Measurements from ENCODE around the gene CGB2. TPM values are rescaled to one million over a fixed set of nuclear protein-coding genes. Genes with fewer than 3 reads are reported as not detected.

CGB2 gene
- total and polyA plus RNA-seq, 9 of the 15 experiments (the other 6 are each of a cell fraction or from before 2014, with no cell fraction given): 0.22 TPM; not detected in 8

GRCh38 chr19:49017666-49018351, 13.9 kb upstream of the CGB2 start (continued):
- no peak for TF ChIP-seq EP400 (IDR thresholded peaks at IDR 0.05)
- no peak for TF ChIP-seq E4F1 (CRISPR knock-in tag; IDR thresholded peaks at IDR 0.05; ENCODE audit: borderline replicate concordance)
- TF ChIP-seq FOXK2 (conservative IDR thresholded peaks at IDR 0.05 in 1 of 2, IDR thresholded peaks at IDR 0.05 in 1 of 2; ENCODE audit: low read depth in 2 of 2): no peak
- no peak for TF ChIP-seq ZFP91 (CRISPR knock-in tag; IDR thresholded peaks at IDR 0.05)
- TF ChIP-seq LCOR (CRISPR knock-in tag; IDR thresholded peaks at IDR 0.05): no peak
- no peak for TF ChIP-seq NCOA6 (IDR thresholded peaks at IDR 0.05)
- TF ChIP-seq ID3 (CRISPR knock-in tag; IDR thresholded peaks at IDR 0.05): no peak
- no peak for TF ChIP-seq ID3 (tag; IDR thresholded peaks at IDR 0.05)
- no peak for TF ChIP-seq TBP (optimal IDR thresholded peaks at IDR 0.05; ENCODE audit: low read depth, low read length)
- TF ChIP-seq ZNF184 (CRISPR knock-in tag; IDR thresholded peaks at IDR 0.05): no peak
- no peak for TF ChIP-seq STAT5A (IDR thresholded peaks at IDR 0.05; ENCODE audit: borderline replicate concordance, low read length)
- TF ChIP-seq, protein P1, sequence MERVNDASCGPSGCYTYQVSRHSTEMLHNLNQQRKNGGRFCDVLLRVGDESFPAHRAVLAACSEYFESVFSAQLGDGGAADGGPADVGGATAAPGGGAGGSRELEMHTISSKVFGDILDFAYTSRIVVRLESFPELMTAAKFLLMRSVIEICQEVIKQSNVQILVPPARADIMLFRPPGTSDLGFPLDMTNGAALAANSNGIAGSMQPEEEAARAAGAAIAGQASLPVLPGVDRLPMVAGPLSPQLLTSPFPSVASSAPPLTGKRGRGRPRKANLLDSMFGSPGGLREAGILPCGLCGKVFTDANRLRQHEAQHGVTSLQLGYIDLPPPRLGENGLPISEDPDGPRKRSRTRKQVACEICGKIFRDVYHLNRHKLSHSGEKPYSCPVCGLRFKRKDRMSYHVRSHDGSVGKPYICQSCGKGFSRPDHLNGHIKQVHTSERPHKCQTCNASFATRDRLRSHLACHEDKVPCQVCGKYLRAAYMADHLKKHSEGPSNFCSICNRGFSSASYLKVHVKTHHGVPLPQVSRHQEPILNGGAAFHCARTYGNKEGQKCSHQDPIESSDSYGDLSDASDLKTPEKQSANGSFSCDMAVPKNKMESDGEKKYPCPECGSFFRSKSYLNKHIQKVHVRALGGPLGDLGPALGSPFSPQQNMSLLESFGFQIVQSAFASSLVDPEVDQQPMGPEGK (CRISPR knock-in tag; IDR thresholded peaks at IDR 0.05; ENCODE audit: borderline replicate concordance): no peak
- no peak for TF ChIP-seq ATF1 (CRISPR knock-in tag; IDR thresholded peaks at IDR 0.05)
- peak; percentile 55; the same call in 1 of the 2 replicates for TF ChIP-seq ATF1 (tag; IDR thresholded peaks at IDR 0.05)
- TF ChIP-seq, protein P2, sequence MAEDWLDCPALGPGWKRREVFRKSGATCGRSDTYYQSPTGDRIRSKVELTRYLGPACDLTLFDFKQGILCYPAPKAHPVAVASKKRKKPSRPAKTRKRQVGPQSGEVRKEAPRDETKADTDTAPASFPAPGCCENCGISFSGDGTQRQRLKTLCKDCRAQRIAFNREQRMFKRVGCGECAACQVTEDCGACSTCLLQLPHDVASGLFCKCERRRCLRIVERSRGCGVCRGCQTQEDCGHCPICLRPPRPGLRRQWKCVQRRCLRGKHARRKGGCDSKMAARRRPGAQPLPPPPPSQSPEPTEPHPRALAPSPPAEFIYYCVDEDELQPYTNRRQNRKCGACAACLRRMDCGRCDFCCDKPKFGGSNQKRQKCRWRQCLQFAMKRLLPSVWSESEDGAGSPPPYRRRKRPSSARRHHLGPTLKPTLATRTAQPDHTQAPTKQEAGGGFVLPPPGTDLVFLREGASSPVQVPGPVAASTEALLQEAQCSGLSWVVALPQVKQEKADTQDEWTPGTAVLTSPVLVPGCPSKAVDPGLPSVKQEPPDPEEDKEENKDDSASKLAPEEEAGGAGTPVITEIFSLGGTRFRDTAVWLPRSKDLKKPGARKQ (CRISPR knock-in tag; IDR thresholded peaks at IDR 0.05): no peak
- TF ChIP-seq, protein P3, sequence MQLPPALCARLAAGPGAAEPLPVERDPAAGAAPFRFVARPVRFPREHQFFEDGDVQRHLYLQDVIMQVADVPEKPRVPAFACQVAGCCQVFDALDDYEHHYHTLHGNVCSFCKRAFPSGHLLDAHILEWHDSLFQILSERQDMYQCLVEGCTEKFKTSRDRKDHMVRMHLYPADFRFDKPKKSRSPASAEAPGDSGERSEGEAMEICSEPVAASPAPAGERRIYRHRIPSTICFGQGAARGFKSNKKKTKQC (CRISPR knock-in tag; IDR thresholded peaks at IDR 0.05): no peak
- no peak for TF ChIP-seq SMAD1 (IDR thresholded peaks at IDR 0.05; ENCODE audit: low read depth, low read length, partially characterized antibody)
- no peak for TF ChIP-seq GABPB2 (CRISPR knock-in tag; conservative IDR thresholded peaks at IDR 0.05)
- peak; percentile 93 for TF ChIP-seq CREM (IDR thresholded peaks at IDR 0.05; ENCODE audit: low read depth)

Measured in K562 (cell line).